Measurements from ENCODE around the gene TMEM81.

Gene TMEM81

GRCh38 chr1:205054013-205054412 is 30.2 kb downstream of the TMEM81 start:
- in situ Hi-C loops (cut with HindIII; ENCODE audit: low sequenced_read_pairs): no loop called here
- TF ChIP-seq, protein P1, sequence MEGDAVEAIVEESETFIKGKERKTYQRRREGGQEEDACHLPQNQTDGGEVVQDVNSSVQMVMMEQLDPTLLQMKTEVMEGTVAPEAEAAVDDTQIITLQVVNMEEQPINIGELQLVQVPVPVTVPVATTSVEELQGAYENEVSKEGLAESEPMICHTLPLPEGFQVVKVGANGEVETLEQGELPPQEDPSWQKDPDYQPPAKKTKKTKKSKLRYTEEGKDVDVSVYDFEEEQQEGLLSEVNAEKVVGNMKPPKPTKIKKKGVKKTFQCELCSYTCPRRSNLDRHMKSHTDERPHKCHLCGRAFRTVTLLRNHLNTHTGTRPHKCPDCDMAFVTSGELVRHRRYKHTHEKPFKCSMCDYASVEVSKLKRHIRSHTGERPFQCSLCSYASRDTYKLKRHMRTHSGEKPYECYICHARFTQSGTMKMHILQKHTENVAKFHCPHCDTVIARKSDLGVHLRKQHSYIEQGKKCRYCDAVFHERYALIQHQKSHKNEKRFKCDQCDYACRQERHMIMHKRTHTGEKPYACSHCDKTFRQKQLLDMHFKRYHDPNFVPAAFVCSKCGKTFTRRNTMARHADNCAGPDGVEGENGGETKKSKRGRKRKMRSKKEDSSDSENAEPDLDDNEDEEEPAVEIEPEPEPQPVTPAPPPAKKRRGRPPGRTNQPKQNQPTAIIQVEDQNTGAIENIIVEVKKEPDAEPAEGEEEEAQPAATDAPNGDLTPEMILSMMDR (IDR thresholded peaks at IDR 0.05; ENCODE audit: low read depth, low read length, missing control alignments): no peak
- H3K4me3 ChIP-seq (ENCODE audit: low read depth, low read length): no peak overlapping the region
- no peak for DNase-seq (ENCODE audit: low read depth)

DNA sequence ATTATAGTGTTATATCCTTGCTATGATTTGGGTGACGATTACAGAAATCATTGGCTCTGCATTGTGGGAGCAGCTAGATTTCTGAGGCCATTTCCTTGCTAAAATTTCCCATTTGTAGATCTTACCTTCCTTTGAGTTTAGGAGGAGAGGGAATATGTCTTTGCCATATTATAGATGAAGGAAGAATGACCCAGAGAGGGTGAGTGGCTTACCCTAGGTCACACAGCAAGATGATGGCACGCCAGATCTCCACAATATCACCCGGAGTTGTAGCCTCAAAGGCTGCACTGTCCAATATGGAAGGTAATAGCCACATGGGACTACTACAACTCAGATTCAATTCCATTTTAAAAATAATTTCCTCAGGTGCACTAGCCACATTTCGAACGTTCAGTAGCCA is 31.0 kb downstream of the TMEM81 start:
- DNase-seq (ENCODE audit: low read depth): no peak
- in situ Hi-C loops (cut with HindIII; ENCODE audit: low sequenced_read_pairs): no loop called here
- no peak overlapping the region for H3K4me3 ChIP-seq (ENCODE audit: low read depth, low read length)
- TF ChIP-seq, protein P1 (IDR thresholded peaks at IDR 0.05; ENCODE audit: low read depth, low read length, missing control alignments): no peak

DNA sequence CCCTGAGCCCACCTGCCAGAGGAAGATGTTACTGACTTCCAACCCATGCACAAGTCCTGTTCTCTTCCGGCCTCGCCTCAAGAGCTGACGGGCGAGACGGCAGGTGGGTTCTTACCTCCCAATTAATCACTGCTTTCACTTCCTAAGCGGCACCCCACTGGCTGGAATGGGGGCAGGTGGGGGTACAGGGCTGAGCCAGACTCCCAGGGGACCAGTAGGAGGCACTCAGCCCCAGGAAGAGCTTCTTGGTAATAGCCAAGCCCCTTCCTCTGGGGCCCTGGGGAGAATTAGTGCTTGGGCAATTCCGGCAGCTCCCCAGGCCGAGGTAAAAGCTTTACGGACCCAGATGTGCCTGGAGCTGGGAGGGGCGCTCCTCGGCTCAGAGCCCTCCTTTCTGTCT is 31.6 kb downstream of the TMEM81 start:
- TF ChIP-seq, protein P1 (IDR thresholded peaks at IDR 0.05; ENCODE audit: low read depth, low read length, missing control alignments): no peak
- H3K4me3 ChIP-seq (ENCODE audit: low read depth, low read length): no peak overlapping the region
- no peak for DNase-seq (ENCODE audit: low read depth)
- in situ Hi-C loops (cut with HindIII; ENCODE audit: low sequenced_read_pairs): no loop called here

DNA sequence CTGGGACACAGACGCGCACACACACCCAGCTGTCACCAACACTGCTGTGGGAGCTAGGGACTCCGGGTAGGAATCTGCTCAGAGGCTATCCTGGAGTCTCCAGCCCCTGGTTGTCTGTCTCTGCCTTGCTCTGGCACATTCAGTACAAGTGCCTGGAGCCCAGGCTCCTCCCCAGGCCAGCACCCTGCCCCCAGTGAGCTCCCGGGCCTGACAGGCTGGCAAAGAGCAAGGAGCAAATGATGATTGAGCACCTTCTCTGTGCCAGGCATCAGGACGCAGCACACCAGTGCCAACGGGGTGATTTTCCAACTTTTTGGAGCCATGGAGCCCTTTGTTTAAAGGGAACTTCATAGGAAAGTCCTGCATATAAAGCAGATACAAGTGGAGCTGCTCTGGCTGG is 34.8 kb downstream of the TMEM81 start:
- TF ChIP-seq, protein P1 (IDR thresholded peaks at IDR 0.05; ENCODE audit: low read depth, low read length, missing control alignments): no peak
- H3K4me3 ChIP-seq (ENCODE audit: low read depth, low read length): no peak overlapping the region
- in situ Hi-C loops (cut with HindIII; ENCODE audit: low sequenced_read_pairs): no loop called here
- DNase-seq (ENCODE audit: low read depth): no peak

- TF ChIP-seq, protein P1 (IDR thresholded peaks at IDR 0.05; ENCODE audit: low read depth, low read length, missing control alignments): no peak
- H3K4me3 ChIP-seq (ENCODE audit: low read depth, low read length): no peak overlapping the region
- in situ Hi-C loops (cut with HindIII; ENCODE audit: low sequenced_read_pairs): no loop called here
- DNase-seq (ENCODE audit: low read depth): no peak
These were observed 35.9 kb downstream of the TMEM81 start for GRCh38 chr1:205048382-205048781.

DNA sequence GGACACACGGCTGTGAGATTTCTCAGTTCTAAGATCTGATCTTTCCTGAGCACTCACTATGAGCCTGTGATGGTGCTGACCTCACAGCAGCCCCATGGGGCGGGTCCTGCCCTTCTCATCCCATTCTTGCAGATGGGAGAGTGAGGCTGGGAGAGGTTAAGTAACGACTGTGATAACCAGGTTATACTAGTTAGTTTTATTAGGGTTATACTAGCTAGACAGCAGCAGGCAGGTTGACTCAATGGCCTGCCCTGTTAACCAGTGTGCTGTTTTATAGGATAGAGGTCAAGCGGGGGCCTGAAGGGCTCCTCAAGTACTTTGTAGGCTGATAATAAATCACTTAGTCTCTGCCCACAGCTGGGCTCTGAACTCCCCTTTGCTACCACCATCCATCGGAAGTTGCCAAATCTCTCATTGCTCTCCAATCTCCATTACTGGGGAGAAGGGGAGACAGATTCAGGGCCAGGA is 36.5 kb downstream of the TMEM81 start:
- DNase-seq (ENCODE audit: low read depth): no peak
- in situ Hi-C loops (cut with HindIII; ENCODE audit: low sequenced_read_pairs): no loop called here
- no peak overlapping the region for H3K4me3 ChIP-seq (ENCODE audit: low read depth, low read length)
- TF ChIP-seq, protein P1 (IDR thresholded peaks at IDR 0.05; ENCODE audit: low read depth, low read length, missing control alignments): no peak

DNA sequence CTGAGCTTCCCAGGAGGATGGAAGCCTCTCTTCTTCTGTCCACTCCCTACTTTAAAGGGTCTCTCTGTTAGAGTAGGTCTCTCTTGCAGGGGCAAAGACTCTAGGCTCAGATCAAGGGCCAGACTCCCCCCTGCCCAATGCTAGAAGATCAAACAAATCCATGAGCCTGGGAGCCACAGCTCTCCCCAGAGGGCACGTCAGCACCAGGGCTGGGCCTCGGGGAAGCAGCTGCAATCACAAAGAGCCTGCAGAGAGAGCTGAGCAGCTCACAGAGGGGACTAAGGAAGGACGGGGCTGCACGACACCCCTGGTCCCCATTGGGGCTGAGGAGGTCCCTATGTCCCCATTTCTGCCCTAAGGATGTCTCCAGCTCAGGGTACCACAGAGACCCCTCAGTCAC is 37.4 kb downstream of the TMEM81 start:
- no peak overlapping the region for H3K4me3 ChIP-seq (ENCODE audit: low read depth, low read length)
- TF ChIP-seq, protein P1 (IDR thresholded peaks at IDR 0.05; ENCODE audit: low read depth, low read length, missing control alignments): no peak
- in situ Hi-C loops (cut with HindIII; ENCODE audit: low sequenced_read_pairs): no loop called here

More for the DNA sequence above, 37.4 kb downstream of the TMEM81 start:
- no peak for DNase-seq (ENCODE audit: low read depth)

Measured in astrocyte of the cerebellum (primary cell).